ENCODE data around the gene HOXA6. TPM values are rescaled to one million over a fixed set of nuclear protein-coding genes. Genes with fewer than 3 reads are reported as not detected.
A peak's percentile ranks its signal among the peaks of the same experiment; 100 is the strongest.

HOXA6 gene
- total and polyA plus RNA-seq, 9 donors: 4.2 to 10.5 (median 5.6) TPM

GRCh38 chr7:27184337-27185012, 36.9 kb upstream of the HOXA6 start:
- Histone ChIP-seq H3K4me3 (ENCODE audit: low read length) (peak overlapping the region; percentile 71), H3K4me1 (ENCODE audit: control insufficient read depth, insufficient read depth, low read length) (peaks cover 80% of the 10 kb centered on the region), H3K9me3 (replicated peaks; ENCODE audit: control insufficient read depth, low read depth, low read length) (no peaks in the 10 kb centered on the region), H3K36me3 (ENCODE audit: control insufficient read depth, insufficient read depth, low read length) (no peaks in the 10 kb centered on the region), H3K27ac (ENCODE audit: low read length) (peak overlapping the region; percentile 92), H3K27me3 (ENCODE audit: control insufficient read depth, insufficient read depth, low read length) (peaks cover 87% of the 10 kb centered on the region)
- DNase-seq: peak; percentile 79
- under 1% methylated on average over 72 of the region's 72 CpGs for WGBS (ENCODE audit: insufficient coverage)

GRCh38 chr7:27183682-27184336, 36.2 kb upstream of the HOXA6 start:
- Histone ChIP-seq H3K9me3 (replicated peaks; ENCODE audit: control insufficient read depth, low read depth, low read length) (no peaks in the 10 kb centered on the region), H3K27me3 (ENCODE audit: control insufficient read depth, insufficient read depth, low read length) (peaks cover 85% of the 10 kb centered on the region), H3K36me3 (ENCODE audit: control insufficient read depth, insufficient read depth, low read length) (no peaks in the 10 kb centered on the region), H3K4me3 (ENCODE audit: low read length) (peak overlapping the region; percentile 71), H3K4me1 (ENCODE audit: control insufficient read depth, insufficient read depth, low read length) (peaks cover 73% of the 10 kb centered on the region), H3K27ac (ENCODE audit: low read length) (peak overlapping the region; percentile 87)
- DNase-seq: peak; percentile 74
- WGBS (ENCODE audit: insufficient coverage): 4% methylated on average over 19 of the region's 30 CpGs

GRCh38 chr7:27182861-27183681, 35.5 kb upstream of the HOXA6 start:
- Histone ChIP-seq H3K36me3 (ENCODE audit: control insufficient read depth, insufficient read depth, low read length) (no peaks in the 10 kb centered on the region), H3K27me3 (ENCODE audit: control insufficient read depth, insufficient read depth, low read length) (peaks cover 78% of the 10 kb centered on the region), H3K9me3 (replicated peaks; ENCODE audit: control insufficient read depth, low read depth, low read length) (no peaks in the 10 kb centered on the region), H3K4me1 (ENCODE audit: control insufficient read depth, insufficient read depth, low read length) (peaks cover 68% of the 10 kb centered on the region), H3K27ac (ENCODE audit: low read length) (peak overlapping the region; percentile 87), H3K4me3 (ENCODE audit: low read length) (peak overlapping the region; percentile 71)
- peak; percentile 56 for DNase-seq
- 24% methylated on average over 28 of the region's 39 CpGs for WGBS (ENCODE audit: insufficient coverage)

GRCh38 chr7:27182285-27182841, 34.8 kb upstream of the HOXA6 start:
- Histone ChIP-seq H3K27ac (ENCODE audit: low read length) (peak overlapping the region; percentile 87), H3K4me3 (ENCODE audit: low read length) (peak overlapping the region; percentile 71), H3K9me3 (replicated peaks; ENCODE audit: control insufficient read depth, low read depth, low read length) (no peaks in the 10 kb centered on the region), H3K27me3 (ENCODE audit: control insufficient read depth, insufficient read depth, low read length) (peaks cover 71% of the 10 kb centered on the region), H3K4me1 (ENCODE audit: control insufficient read depth, insufficient read depth, low read length) (peaks cover 70% of the 10 kb centered on the region), H3K36me3 (ENCODE audit: control insufficient read depth, insufficient read depth, low read length) (no peaks in the 10 kb centered on the region)
- WGBS (ENCODE audit: insufficient coverage): 33% methylated on average over 1 of the region's 4 CpGs
- DNase-seq: no peak

GRCh38 chr7:27181795-27182275, 34.3 kb upstream of the HOXA6 start:
- H3K27ac ChIP-seq (ENCODE audit: low read length): peak overlapping the region; percentile 87
- H3K9me3 ChIP-seq (replicated peaks; ENCODE audit: control insufficient read depth, low read depth, low read length): no peaks in the 10 kb centered on the region
- DNase-seq: peak; percentile 46
- H3K4me1 ChIP-seq (ENCODE audit: control insufficient read depth, insufficient read depth, low read length): peaks cover 72% of the 10 kb centered on the region
- WGBS (ENCODE audit: insufficient coverage): no CpG with 5 or more reads among the region's 4 CpGs
- peaks cover 73% of the 10 kb centered on the region for H3K27me3 ChIP-seq (ENCODE audit: control insufficient read depth, insufficient read depth, low read length)
- H3K36me3 ChIP-seq (ENCODE audit: control insufficient read depth, insufficient read depth, low read length): no peaks in the 10 kb centered on the region
- no peak overlapping the region for H3K4me3 ChIP-seq (ENCODE audit: low read length)

GRCh38 chr7:27180431-27181420, 33.2 kb upstream of the HOXA6 start:
- H3K36me3 ChIP-seq (ENCODE audit: control insufficient read depth, insufficient read depth, low read length): no peaks in the 10 kb centered on the region
- H3K4me1 ChIP-seq (ENCODE audit: control insufficient read depth, insufficient read depth, low read length): peaks cover 76% of the 10 kb centered on the region
- H3K4me3 ChIP-seq (ENCODE audit: low read length): no peak overlapping the region
- H3K27me3 ChIP-seq (ENCODE audit: control insufficient read depth, insufficient read depth, low read length): peaks cover 73% of the 10 kb centered on the region
- H3K9me3 ChIP-seq (replicated peaks; ENCODE audit: control insufficient read depth, low read depth, low read length): no peaks in the 10 kb centered on the region
- 46% methylated on average over 4 of the region's 12 CpGs for WGBS (ENCODE audit: insufficient coverage)
- DNase-seq: peak; percentile 50
- H3K27ac ChIP-seq (ENCODE audit: low read length): peak overlapping the region; percentile 96

- H3K27me3 ChIP-seq (ENCODE audit: control insufficient read depth, insufficient read depth, low read length): peaks cover 71% of the 10 kb centered on the region
- H3K4me3 ChIP-seq (ENCODE audit: low read length): peak overlapping the region; percentile 62
- WGBS (ENCODE audit: insufficient coverage): 7% methylated on average over 41 of the region's 56 CpGs
- no peaks in the 10 kb centered on the region for H3K9me3 ChIP-seq (replicated peaks; ENCODE audit: control insufficient read depth, low read depth, low read length)
- peaks cover 78% of the 10 kb centered on the region for H3K4me1 ChIP-seq (ENCODE audit: control insufficient read depth, insufficient read depth, low read length)
- H3K27ac ChIP-seq (ENCODE audit: low read length): peak overlapping the region; percentile 96
- DNase-seq: peak; percentile 94
- no peaks in the 10 kb centered on the region for H3K36me3 ChIP-seq (ENCODE audit: control insufficient read depth, insufficient read depth, low read length)
These were observed 32.2 kb upstream of the HOXA6 start for GRCh38 chr7:27179503-27180430.

- peak overlapping the region; percentile 62 for H3K4me3 ChIP-seq (ENCODE audit: low read length)
- H3K27ac ChIP-seq (ENCODE audit: low read length): peak overlapping the region; percentile 96
- DNase-seq: peak; percentile 72
- WGBS (ENCODE audit: insufficient coverage): 15% methylated on average over 9 of the region's 14 CpGs
- H3K9me3 ChIP-seq (replicated peaks; ENCODE audit: control insufficient read depth, low read depth, low read length): no peaks in the 10 kb centered on the region
- H3K36me3 ChIP-seq (ENCODE audit: control insufficient read depth, insufficient read depth, low read length): no peaks in the 10 kb centered on the region
- H3K4me1 ChIP-seq (ENCODE audit: control insufficient read depth, insufficient read depth, low read length): peaks cover 80% of the 10 kb centered on the region
- peaks cover 72% of the 10 kb centered on the region for H3K27me3 ChIP-seq (ENCODE audit: control insufficient read depth, insufficient read depth, low read length)
These were observed 31.5 kb upstream of the HOXA6 start for GRCh38 chr7:27179030-27179429.
